OCI-LY1 (cell line): ENCODE data around the gene GBE1.

Experiments used
- H2AFZ ChIP-seq: fragments of 200-600 bp; sonication (generic), shearing (Covaris generic); 2 replicates; pipeline ENCODE4 v1.6.0; 2014; ENCODE audit warnings: antibody characterized with exemption, mild to moderate bottlenecking, low read length
- H3F3A ChIP-seq: fragments of 200-600 bp; sonication (generic), shearing (Covaris generic); 2 replicates; pipeline ENCODE4 v1.6.0; 2014; ENCODE audit warnings: mild to moderate bottlenecking, antibody characterized with exemption, low read length, moderate library complexity; ENCODE audit not compliant: insufficient read depth
- H3K27ac ChIP-seq: fragments of 200-600 bp; sonication (generic); 2 replicates; pipeline ENCODE4 v1.5.1; 2014; ENCODE audit warnings: low read length, mixed run types, mild to moderate bottlenecking, low read depth; ENCODE audit not compliant: poor library complexity, severe bottlenecking
- H3K27me3 ChIP-seq: fragments of 200-600 bp; sonication (generic); 2 replicates; pipeline ENCODE4 v1.6.0; 2014; ENCODE audit warnings: antibody characterized with exemption, mild to moderate bottlenecking, low read length, moderate library complexity; ENCODE audit not compliant: insufficient read depth
- H3K36me3 ChIP-seq: fragments of 200-600 bp; sonication (generic); 2 replicates; pipeline ENCODE4 v1.6.1; 2014; ENCODE audit warnings: mild to moderate bottlenecking, antibody characterized with exemption, low read length, moderate library complexity, mixed read lengths; ENCODE audit not compliant: insufficient read depth
- H3K4me1 ChIP-seq: fragments of 200-600 bp; sonication (generic); 2 replicates; pipeline ENCODE4 v1.5.1; 2014; ENCODE audit warnings: mild to moderate bottlenecking, low read length, moderate library complexity; ENCODE audit not compliant: insufficient read depth, severe bottlenecking
- H3K4me2 ChIP-seq: fragments of 200-600 bp; sonication (generic), shearing (Covaris generic); 2 replicates; pipeline ENCODE4 v1.6.1; 2014; ENCODE audit warnings: low read length
- H3K4me3 ChIP-seq: fragments of 200-600 bp; sonication (generic); 2 replicates; pipeline ENCODE4 v1.5.1; 2014; ENCODE audit warnings: low read length, low read depth, mild to moderate bottlenecking, mixed read lengths; ENCODE audit not compliant: poor library complexity, severe bottlenecking
- H3K79me2 ChIP-seq: fragments of 200-600 bp; shearing (Covaris generic); 2 replicates; pipeline ENCODE4 v1.6.1; 2016; ENCODE audit warnings: mixed run types, low read length, mixed read lengths; ENCODE audit not compliant: insufficient read depth
- H3K9ac ChIP-seq: fragments of 200-600 bp; sonication (generic), shearing (Covaris generic); 2 replicates; pipeline ENCODE4 v1.6.1; 2014; ENCODE audit warnings: mild to moderate bottlenecking, low read length, mixed read lengths
- H3K9me2 ChIP-seq: fragments of 200-600 bp; sonication (generic), shearing (Covaris generic); 2 replicates; pipeline ENCODE4 v1.6.1; 2014; ENCODE audit warnings: low read depth, mild to moderate bottlenecking, low read length, mixed read lengths
- H3K9me3 ChIP-seq: fragments of 200-600 bp; shearing (Covaris generic); 2 replicates; pipeline ENCODE4 v1.6.1; 2014; ENCODE audit warnings: low read length, mixed read lengths
- H4K20me1 ChIP-seq: fragments of 200-600 bp; sonication (generic), shearing (Covaris generic); 2 replicates; pipeline ENCODE4 v1.6.0; 2016; ENCODE audit warnings: mild to moderate bottlenecking, low read length; ENCODE audit not compliant: insufficient read depth
- CTCF ChIP-seq: fragments of 200-600 bp; sonication (generic), shearing (Covaris generic); IDR thresholded peaks from 2 replicates; pipeline ENCODE4 v1.5.1; 2017; ENCODE audit warnings: mild to moderate bottlenecking, antibody characterized with exemption, low read length, moderate library complexity, mixed read lengths
- EZH2 ChIP-seq: fragments of 200-600 bp; sonication (generic), shearing (Covaris generic); IDR thresholded peaks from 2 replicates; pipeline ENCODE4 v1.8.0; 2017; ENCODE audit warnings: borderline replicate concordance, mixed run types, mild to moderate bottlenecking, antibody characterized with exemption, low read length, moderate library complexity, mixed read lengths

The GBE1 gene

GRCh38 chr3:81585056-81585455, 176.4 kb downstream of the GBE1 start:
- Histone ChIP-seq H3F3A (no peaks in the 10 kb centered on the region), H3K9me3 (no peaks in the 10 kb centered on the region), H3K27ac (no peak overlapping the region), H3K79me2 (no peaks in the 10 kb centered on the region), H3K4me2 (no peak overlapping the region), H3K9me2 (no peaks in the 10 kb centered on the region), H3K36me3 (no peaks in the 10 kb centered on the region), H3K4me3 (no peak overlapping the region), H4K20me1 (no peaks in the 10 kb centered on the region), H3K4me1 (no peaks in the 10 kb centered on the region), H3K27me3 (no peaks in the 10 kb centered on the region), H3K9ac (no peak overlapping the region), H2AFZ (no peak overlapping the region)
- TF ChIP-seq EZH2 (no peak), CTCF (no peak)

- Histone ChIP-seq H2AFZ (no peak overlapping the region), H3K9me3 (no peaks in the 10 kb centered on the region), H3K4me1 (no peaks in the 10 kb centered on the region), H3K79me2 (no peaks in the 10 kb centered on the region), H3K27ac (no peak overlapping the region), H3K9ac (no peak overlapping the region), H3K4me3 (no peak overlapping the region), H3K4me2 (no peak overlapping the region), H4K20me1 (no peaks in the 10 kb centered on the region), H3K36me3 (no peaks in the 10 kb centered on the region), H3F3A (no peaks in the 10 kb centered on the region), H3K9me2 (no peaks in the 10 kb centered on the region), H3K27me3 (no peaks in the 10 kb centered on the region)
- TF ChIP-seq EZH2, result no peak
- peak; percentile 90 for TF ChIP-seq CTCF
Measured at GRCh38 chr3:81581966-81582599, 179.4 kb downstream of the GBE1 start.

- no peaks in the 10 kb centered on the region for H3K27me3 ChIP-seq
- no peak overlapping the region for H2AFZ ChIP-seq
- no peaks in the 10 kb centered on the region for H3K9me2 ChIP-seq
- H3K9ac ChIP-seq, result no peak overlapping the region
- no peaks in the 10 kb centered on the region for H3F3A ChIP-seq
- TF ChIP-seq CTCF (no peak), EZH2 (no peak)
- no peaks in the 10 kb centered on the region for H4K20me1 ChIP-seq
- no peaks in the 10 kb centered on the region for H3K4me1 ChIP-seq
- H3K36me3 ChIP-seq, result no peaks in the 10 kb centered on the region
- no peak overlapping the region for H3K4me3 ChIP-seq
- H3K4me2 ChIP-seq, result no peak overlapping the region
- H3K9me3 ChIP-seq, result no peaks in the 10 kb centered on the region
- no peaks in the 10 kb centered on the region for H3K79me2 ChIP-seq
- H3K27ac ChIP-seq, result no peak overlapping the region
Measured at GRCh38 chr3:81580355-81580754, 181.1 kb downstream of the GBE1 start.
